HG02678 (cell line): Measurements from ENCODE around the gene SEC31B.
A peak's percentile ranks its signal among the peaks of the same experiment; 100 is the strongest.

Source experiments
- ATAC-seq: cut with Tn5 transposase; IDR thresholded peaks from one replicate; pipeline ENCODE4 v1.9.1; 2021; ENCODE audit warnings: mild to moderate bottlenecking, moderate library complexity; ENCODE audit not compliant: unreplicated experiment

The SEC31B gene

GRCh38 chr10:100519311-100520051, at the start of gene SEC31B:
TSS of gene SEC31B (minus strand) at chr10:100519861. CDS start at chr10:100516952, 2,909 bp downstream.
- ATAC-seq = no peak

- no peak for ATAC-seq
These were observed 49.3 kb upstream of the SEC31B start for GRCh38 chr10:100568912-100569311.

- no peak for ATAC-seq
These were observed 48.2 kb upstream of the SEC31B start for GRCh38 chr10:100567826-100568225.

- ATAC-seq = no peak
These were observed 47.6 kb upstream of the SEC31B start for GRCh38 chr10:100567249-100567648.

GRCh38 chr10:100566561-100566960, 46.9 kb upstream of the SEC31B start:
- no peak for ATAC-seq

- no peak for ATAC-seq
These were observed 45.7 kb upstream of the SEC31B start for GRCh38 chr10:100565206-100565985.

- ATAC-seq = peak; percentile 63
These were observed 42.5 kb upstream of the SEC31B start for GRCh38 chr10:100562008-100562672.

GRCh38 chr10:100561005-100561404, 41.3 kb upstream of the SEC31B start:
- ATAC-seq = no peak

- no peak for ATAC-seq
These were observed 40.6 kb upstream of the SEC31B start for GRCh38 chr10:100560248-100560647.

GRCh38 chr10:100554902-100555301, 35.2 kb upstream of the SEC31B start:
- ATAC-seq = no peak

GRCh38 chr10:100553929-100554328, 34.3 kb upstream of the SEC31B start:
- no peak for ATAC-seq

- no peak for ATAC-seq
These were observed 32.1 kb upstream of the SEC31B start for GRCh38 chr10:100551738-100552137.

- no peak for ATAC-seq
These were observed 31.5 kb upstream of the SEC31B start for GRCh38 chr10:100551196-100551595.

- no peak for ATAC-seq
These were observed 25.3 kb upstream of the SEC31B start for GRCh38 chr10:100544950-100545349.

- ATAC-seq = no peak
These were observed 17.8 kb upstream of the SEC31B start for GRCh38 chr10:100537475-100537874.

- ATAC-seq = peak; percentile 91
These were observed 16.2 kb upstream of the SEC31B start, which contains the start of gene HIF1AN for GRCh38 chr10:100535715-100536353. TSS of gene HIF1AN (plus strand) at chr10:100535943. CDS start at chr10:100535959, 16 bp downstream.

- peak; percentile 4 for ATAC-seq
These were observed 15.7 kb upstream of the SEC31B start for GRCh38 chr10:100535338-100535714.

- ATAC-seq = no peak
These were observed 15.1 kb upstream of the SEC31B start for GRCh38 chr10:100534726-100535125.

- no peak for ATAC-seq
These were observed 12.1 kb upstream of the SEC31B start for GRCh38 chr10:100531761-100532160.

- peak; percentile 56 for ATAC-seq
These were observed 10.0 kb upstream of the SEC31B start, which contains the start of gene NDUFB8 for GRCh38 chr10:100529475-100530298. TSS of gene NDUFB8 (minus strand) at chr10:100529871. CDS start at chr10:100529851, 20 bp downstream.
